ENCODE results near the gene GALK1.

GALK1 gene

DNA sequence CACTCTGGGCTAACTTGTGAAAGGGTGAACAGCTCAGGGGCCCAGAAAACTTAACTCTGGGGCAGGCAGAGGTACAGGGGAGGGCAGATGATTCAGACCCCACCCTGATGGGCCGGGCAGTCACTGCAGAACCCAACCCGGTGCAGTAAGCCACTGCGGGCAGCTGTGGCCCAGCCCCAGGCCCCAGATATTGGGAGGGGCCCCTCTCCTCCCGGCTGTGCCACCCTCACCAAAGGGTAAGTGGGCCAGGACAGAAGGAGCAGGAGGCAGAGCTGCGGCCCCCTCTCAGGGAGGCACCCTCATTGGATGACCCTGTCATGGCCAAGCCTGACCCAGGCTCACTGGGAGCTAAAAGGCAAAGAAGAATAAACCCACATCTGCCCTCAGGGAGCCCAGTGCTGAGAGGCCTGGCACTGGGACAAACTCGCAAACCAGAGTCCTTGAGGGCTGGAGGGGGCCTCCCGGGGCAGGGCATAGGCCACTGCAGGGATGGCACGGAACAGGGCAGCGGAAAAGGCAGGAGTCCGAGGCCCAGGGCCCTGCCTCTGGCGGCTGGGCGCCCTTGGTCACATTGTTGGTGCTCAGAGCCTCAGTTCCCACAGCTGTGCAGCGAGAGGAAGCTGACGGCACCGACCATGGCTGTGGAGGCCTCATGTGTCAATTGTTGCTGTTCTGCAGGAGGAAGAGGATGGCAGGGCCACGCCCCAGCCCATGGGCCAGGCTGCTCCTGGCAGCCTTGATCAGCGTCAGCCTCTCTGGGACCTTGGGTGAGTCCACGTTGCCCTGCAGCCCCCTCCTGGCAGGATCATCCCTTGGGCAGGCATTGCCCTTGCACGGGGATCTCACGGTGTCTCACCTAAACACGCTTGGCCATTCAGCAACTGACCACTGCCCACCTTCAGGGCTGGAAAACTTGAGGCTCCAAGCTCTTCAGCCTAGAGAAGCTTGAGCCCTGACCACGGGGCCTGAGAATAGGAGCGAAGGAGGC lies 40.7 kb downstream of the GALK1 start:
- TF ChIP-seq, protein P1, sequence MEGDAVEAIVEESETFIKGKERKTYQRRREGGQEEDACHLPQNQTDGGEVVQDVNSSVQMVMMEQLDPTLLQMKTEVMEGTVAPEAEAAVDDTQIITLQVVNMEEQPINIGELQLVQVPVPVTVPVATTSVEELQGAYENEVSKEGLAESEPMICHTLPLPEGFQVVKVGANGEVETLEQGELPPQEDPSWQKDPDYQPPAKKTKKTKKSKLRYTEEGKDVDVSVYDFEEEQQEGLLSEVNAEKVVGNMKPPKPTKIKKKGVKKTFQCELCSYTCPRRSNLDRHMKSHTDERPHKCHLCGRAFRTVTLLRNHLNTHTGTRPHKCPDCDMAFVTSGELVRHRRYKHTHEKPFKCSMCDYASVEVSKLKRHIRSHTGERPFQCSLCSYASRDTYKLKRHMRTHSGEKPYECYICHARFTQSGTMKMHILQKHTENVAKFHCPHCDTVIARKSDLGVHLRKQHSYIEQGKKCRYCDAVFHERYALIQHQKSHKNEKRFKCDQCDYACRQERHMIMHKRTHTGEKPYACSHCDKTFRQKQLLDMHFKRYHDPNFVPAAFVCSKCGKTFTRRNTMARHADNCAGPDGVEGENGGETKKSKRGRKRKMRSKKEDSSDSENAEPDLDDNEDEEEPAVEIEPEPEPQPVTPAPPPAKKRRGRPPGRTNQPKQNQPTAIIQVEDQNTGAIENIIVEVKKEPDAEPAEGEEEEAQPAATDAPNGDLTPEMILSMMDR (IDR thresholded peaks at IDR 0.05; ENCODE audit: low read depth, low read length) = no peak
- H3K4me3 ChIP-seq (ENCODE audit: low read depth, low read length) = no peak overlapping the region

DNA sequence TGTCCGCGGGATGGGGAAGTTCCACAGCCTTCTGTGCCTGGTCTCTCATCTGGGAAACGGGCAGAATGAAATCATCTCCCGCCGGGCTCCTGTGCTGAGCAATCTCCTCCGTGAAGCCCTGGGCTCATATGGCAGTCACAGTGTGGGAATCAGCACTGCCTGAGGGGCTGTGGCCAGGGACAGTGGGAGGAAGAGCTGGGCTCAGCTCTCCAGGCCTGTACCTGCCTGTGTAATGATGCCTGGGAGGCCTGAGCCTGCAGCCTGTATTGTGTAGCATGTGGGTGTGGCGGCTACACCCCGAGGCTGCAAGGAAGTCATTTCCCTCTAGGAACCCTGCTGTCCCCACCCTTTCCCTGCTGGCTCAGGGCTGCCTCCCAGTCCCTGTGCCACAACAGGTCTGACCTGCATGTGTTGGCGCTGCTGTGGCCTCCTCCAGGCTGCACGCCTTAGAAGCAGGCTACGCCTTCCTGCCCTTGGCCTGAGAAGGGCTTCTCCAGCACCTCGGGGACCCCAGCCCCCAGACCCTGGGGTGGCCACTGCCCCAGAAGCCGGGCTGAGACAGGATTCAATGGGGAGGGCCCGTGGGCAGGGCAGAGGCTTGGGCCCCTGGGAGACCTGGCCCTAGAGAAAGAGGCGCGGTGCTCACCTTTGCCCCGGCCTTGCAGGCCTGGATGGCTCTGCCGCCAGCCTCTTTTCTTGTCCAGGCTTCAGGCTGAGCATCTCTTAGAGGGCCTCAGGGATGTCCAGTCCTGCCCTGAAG lies 41.6 kb downstream of the GALK1 start:
- TF ChIP-seq, protein P1 (IDR thresholded peaks at IDR 0.05; ENCODE audit: low read depth, low read length) = no peak
- H3K4me3 ChIP-seq (ENCODE audit: low read depth, low read length) = no peak overlapping the region

DNA sequence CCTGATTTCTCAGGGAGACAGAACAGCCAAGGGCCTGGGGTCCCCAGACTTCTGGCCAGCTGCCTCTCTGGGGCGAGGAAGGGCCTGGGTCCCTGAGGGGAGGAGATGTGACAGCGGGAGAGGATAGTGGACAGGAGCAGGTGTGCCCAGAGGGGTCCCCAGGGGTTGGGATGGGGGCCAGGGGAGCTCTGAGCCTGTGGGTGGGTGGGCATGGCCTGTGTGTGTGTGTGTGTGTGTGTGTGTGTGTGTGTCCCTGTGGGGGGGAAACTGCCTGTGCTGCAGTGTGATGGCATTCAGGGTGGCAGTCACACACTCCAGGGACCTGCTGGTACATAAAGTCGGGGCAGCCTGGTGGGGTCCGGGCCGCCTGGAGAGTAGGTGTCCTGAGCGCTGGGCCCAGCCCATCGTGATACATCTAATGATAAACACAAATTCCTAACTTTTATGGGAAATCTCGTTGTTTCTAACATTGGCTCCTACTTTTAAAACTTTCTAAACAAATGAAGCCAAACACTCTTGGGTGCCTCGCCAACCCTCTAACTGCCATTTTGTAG lies 42.4 kb downstream of the GALK1 start:
- no peak overlapping the region for H3K4me3 ChIP-seq (ENCODE audit: low read depth, low read length)
- TF ChIP-seq, protein P1 (IDR thresholded peaks at IDR 0.05; ENCODE audit: low read depth, low read length) = no peak

DNA sequence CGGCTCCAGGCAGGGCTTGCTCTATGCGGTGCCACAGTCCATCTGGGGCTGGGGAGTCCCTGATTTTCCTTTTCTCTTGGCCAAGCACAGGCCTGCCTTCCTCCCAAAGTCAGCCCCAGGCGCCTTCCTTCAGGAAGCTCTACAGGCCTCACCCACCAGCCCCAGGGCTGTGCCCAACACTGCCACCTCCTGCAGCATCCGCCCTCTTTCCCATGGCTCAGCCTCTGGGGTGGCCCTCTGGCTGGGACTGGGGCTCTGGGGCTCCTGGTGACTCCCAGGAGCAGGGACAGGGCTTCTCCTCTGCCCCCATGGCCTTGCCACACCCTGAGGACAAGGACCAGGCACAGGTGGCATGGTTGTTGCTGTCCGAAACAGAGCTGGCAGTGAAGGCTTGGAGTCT lies 42.9 kb downstream of the GALK1 start:
- no peak overlapping the region for H3K4me3 ChIP-seq (ENCODE audit: low read depth, low read length)
- TF ChIP-seq, protein P1 (IDR thresholded peaks at IDR 0.05; ENCODE audit: low read depth, low read length) = no peak

DNA sequence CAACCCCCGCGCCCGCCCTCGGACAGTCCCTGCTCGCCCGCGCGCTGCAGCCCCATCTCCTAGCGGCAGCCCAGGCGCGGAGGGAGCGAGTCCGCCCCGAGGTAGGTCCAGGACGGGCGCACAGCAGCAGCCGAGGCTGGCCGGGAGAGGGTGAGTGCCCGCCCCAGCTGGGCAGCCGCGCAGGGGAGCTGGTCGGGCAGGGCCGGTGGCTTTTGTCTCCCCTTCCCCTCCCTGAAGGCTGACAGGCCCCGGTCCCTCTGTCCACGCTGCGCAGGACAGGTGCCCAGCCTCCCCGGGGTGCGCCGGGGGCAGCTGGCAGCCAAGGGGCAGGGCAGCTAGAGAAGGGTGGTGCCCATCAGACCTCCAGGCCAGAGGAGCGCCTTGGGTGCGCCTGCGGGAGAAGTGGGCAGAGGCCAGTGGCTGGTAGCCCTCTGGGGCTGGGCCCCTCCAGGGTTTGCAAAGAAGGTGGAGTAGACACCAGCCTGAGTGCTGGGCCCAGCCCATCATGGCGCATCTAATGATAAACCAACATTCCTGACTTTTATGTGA lies 43.5 kb downstream of the GALK1 start:
- TF ChIP-seq, protein P1 (IDR thresholded peaks at IDR 0.05; ENCODE audit: low read depth, low read length) = no peak
- no peak overlapping the region for H3K4me3 ChIP-seq (ENCODE audit: low read depth, low read length)

DNA sequence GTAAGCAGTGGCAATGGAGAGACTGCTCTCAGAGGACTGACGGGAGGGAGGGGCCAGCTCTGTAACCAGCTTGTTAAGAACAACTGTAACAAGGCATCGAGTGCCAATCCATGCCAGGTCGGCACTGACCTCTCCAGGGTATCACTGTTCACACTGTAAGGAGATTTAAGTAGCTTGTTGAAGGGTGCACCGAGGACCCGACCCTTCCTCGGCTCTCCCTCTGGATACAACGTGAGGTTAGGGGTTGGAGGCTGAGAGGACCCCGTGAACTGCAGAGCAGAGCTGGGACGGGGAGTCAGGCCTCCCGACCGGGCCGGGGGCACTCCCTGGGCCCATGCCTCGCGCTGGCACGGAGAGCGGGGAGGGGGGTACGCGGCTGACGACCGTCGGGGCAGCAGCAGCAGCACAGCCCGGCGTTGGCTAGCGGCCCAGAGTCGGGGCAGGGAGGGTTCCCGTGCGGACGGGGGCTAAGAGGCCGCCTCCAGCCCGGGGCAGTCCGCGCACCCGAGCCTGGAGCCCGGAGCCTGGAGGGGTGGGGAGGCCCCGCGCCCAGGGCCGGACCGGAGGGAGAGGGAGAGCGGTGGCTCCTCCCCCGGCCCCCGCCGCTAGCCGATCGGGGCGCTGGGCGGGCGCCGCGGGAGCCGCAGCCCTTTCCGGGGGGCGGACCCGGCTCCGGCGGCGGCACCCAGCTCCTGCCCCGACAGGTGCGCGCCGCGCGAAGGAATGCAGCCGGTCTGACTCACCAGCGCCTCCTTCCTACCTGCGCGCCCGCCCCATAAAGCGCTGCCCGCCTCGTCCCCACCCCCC lies 44.1 kb downstream of the GALK1 start, which contains the start of gene ITGB4:
ITGB4 (plus strand) TSS at position 804 of the 807 bp plus-strand sequence. CDS start 3,245 bp downstream, outside the sequence.
- TF ChIP-seq, protein P1 (IDR thresholded peaks at IDR 0.05; ENCODE audit: low read depth, low read length) = no peak
- H3K4me3 ChIP-seq (ENCODE audit: low read depth, low read length) = no peak within 1 kb of the TSS
